Mesendoderm (in vitro differentiated cells): ENCODE measurements around the gene NTHL1.

Experiments used
- DNase-seq: peaks from one replicate; pipeline ENCODE4 v3.0.0; 2013
- H2AK5ac ChIP-seq: 2 replicates; pipeline ENCODE4 v1.6.1; 2013; ENCODE audit warnings: low read length, inconsistent platforms
- H2BK120ac ChIP-seq: 2 replicates; pipeline ENCODE4 v1.6.1; 2013; ENCODE audit warnings: low read depth, mild to moderate bottlenecking, low read length, moderate library complexity, mixed read lengths
- H2BK15ac ChIP-seq: replicated peaks from 2 replicates; pipeline ENCODE4 v1.6.1; 2013; ENCODE audit warnings: low read depth, mild to moderate bottlenecking, moderate library complexity
- H2BK5ac ChIP-seq: 2 replicates; pipeline ENCODE4 v1.6.1; 2013; ENCODE audit warnings: low read length, inconsistent platforms
- H3K18ac ChIP-seq: 2 replicates; pipeline ENCODE4 v1.6.1; 2013; ENCODE audit warnings: mild to moderate bottlenecking, low read length, mixed read lengths
- H3K23ac ChIP-seq: one replicate; pipeline ENCODE4 v1.6.1; 2013; ENCODE audit warnings: low read length
- H3K27ac ChIP-seq: 2 replicates; pipeline ENCODE4 v1.5.1; 2013; ENCODE audit warnings: low read depth, mild to moderate bottlenecking, inconsistent platforms, low read length, moderate library complexity
- H3K27me3 ChIP-seq: 2 replicates; pipeline ENCODE4 v1.6.1; 2013; ENCODE audit warnings: low read length, control low read depth, mild to moderate bottlenecking, inconsistent platforms; ENCODE audit not compliant: insufficient read depth, poor library complexity
- H3K36me3 ChIP-seq: 2 replicates; pipeline ENCODE4 v1.6.1; 2013; ENCODE audit warnings: low read length, inconsistent platforms; ENCODE audit not compliant: control insufficient read depth, insufficient read depth
- H3K4ac ChIP-seq: one replicate; pipeline ENCODE4 v1.6.1; 2013; ENCODE audit warnings: low read depth, mild to moderate bottlenecking, low read length, moderate library complexity
- H3K4me1 ChIP-seq: 2 replicates; pipeline ENCODE4 v1.6.1; 2013; ENCODE audit warnings: low read depth, low read length, inconsistent platforms; ENCODE audit not compliant: control insufficient read depth
- H3K4me2 ChIP-seq: 2 replicates; pipeline ENCODE4 v1.6.1; 2013; ENCODE audit warnings: low read length
- H3K4me3 ChIP-seq: 2 replicates; pipeline ENCODE4 v1.5.1; 2013; ENCODE audit warnings: mild to moderate bottlenecking, low read length
- H3K56ac ChIP-seq: one replicate; pipeline ENCODE4 v1.6.1; 2013; ENCODE audit warnings: low read length
- H3K79me1 ChIP-seq: 2 replicates; pipeline ENCODE4 v1.6.1; 2013; ENCODE audit warnings: low read length, inconsistent platforms
- H3K79me2 ChIP-seq: 2 replicates; pipeline ENCODE4 v1.6.1; 2013; ENCODE audit warnings: mild to moderate bottlenecking, low read length; ENCODE audit not compliant: control insufficient read depth, insufficient read depth
- H3K9ac ChIP-seq: 2 replicates; pipeline ENCODE4 v1.6.1; 2013; ENCODE audit warnings: low read length, inconsistent platforms
- H4K5ac ChIP-seq: one replicate; pipeline ENCODE4 v1.6.1; 2013; ENCODE audit warnings: low read length
- H4K8ac ChIP-seq: one replicate; pipeline ENCODE4 v1.6.1; 2013; ENCODE audit warnings: low read depth, mild to moderate bottlenecking, control low read depth, low read length, moderate library complexity
- WGBS: extraction: QIAGEN DNeasy Blood & Tissue Kit; methylation state at CpG from one replicate; pipeline ENCODE4 v1.1.7; 2013; ENCODE audit warnings: low lambda C conversion rate, missing lambda C conversion rate; ENCODE audit not compliant: insufficient coverage; ENCODE audit errors: extremely low coverage; 5-methylcytosine and 5-hydroxymethylcytosine counted together

NTHL1 gene

DNA sequence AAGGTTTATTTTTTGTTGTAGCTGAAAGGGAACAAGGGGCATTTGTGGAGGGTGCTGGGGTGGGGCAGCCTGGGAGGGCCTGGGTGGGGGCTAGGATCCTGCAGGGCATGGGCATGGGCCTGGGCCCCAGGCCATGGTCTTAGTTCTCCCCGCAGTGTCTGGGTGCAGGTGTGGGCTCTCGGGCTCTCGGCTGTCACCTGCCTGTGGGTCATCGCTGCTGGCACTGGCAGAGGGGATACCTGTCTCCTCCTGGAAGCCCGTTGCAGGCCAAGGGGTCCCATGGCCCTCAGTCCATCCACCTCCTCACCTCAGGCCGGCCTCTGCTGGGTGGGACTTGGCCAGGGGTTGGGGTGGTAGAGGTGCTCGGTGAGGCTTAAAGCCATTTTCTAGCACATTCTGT lies 30.5 kb upstream of the NTHL1 start:
- H3K36me3 ChIP-seq, result peaks cover 3% of the 10 kb centered on the region

DNA sequence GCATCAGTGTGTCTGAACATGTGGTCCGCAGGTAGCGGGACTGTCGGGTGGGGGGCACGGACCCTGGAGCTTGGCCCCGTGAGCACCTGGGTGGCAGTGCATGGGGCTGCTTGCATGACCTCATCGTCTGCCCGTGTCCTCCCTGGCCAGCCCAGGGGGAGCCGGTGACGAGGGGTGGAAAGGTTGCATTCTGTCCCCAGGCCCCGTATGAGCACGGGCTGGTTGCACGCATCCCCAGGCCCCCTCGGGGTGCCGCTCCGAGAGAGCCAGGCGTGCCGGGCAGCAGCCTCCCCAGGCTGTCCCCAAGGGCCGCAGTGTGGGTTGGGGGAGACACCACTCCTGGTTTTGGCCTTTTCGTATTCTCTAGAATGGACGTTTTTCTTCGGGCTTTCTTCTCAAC lies 30.1 kb upstream of the NTHL1 start:
- Histone ChIP-seq H4K5ac (no peak overlapping the region), H2BK5ac (no peak overlapping the region), H3K36me3 (peaks cover 3% of the 10 kb centered on the region), H3K4me2 (no peak overlapping the region), H3K23ac (no peak overlapping the region), H3K18ac (no peak overlapping the region), H2BK15ac (no peak overlapping the region), H3K4ac (no peak overlapping the region), H2AK5ac (no peak overlapping the region), H3K4me3 (no peak overlapping the region), H3K27ac (no peak overlapping the region), H3K79me1 (no peaks in the 10 kb centered on the region), H3K27me3 (no peaks in the 10 kb centered on the region), H2BK120ac (no peak overlapping the region), H4K8ac (no peak overlapping the region), H3K4me1 (no peaks in the 10 kb centered on the region), H3K56ac (no peak overlapping the region), H3K79me2 (no peaks in the 10 kb centered on the region), H3K9ac (no peak overlapping the region)
- no CpG with 5 or more reads among the region's 21 CpGs for WGBS
- no peak for DNase-seq

More for the DNA sequence above, 30.5 kb upstream of the NTHL1 start:
- H2AK5ac ChIP-seq, result no peak overlapping the region
- H3K18ac ChIP-seq, result no peak overlapping the region
- no peak overlapping the region for H2BK120ac ChIP-seq
- no peak overlapping the region for H2BK15ac ChIP-seq
- H3K27ac ChIP-seq, result no peak overlapping the region
- no peak overlapping the region for H3K4me3 ChIP-seq
- no peak overlapping the region for H3K56ac ChIP-seq
- no peak overlapping the region for H3K9ac ChIP-seq
- H4K5ac ChIP-seq, result no peak overlapping the region
- H4K8ac ChIP-seq, result no peak overlapping the region
- no peak for DNase-seq
- H3K4ac ChIP-seq, result no peak overlapping the region
- no peaks in the 10 kb centered on the region for H3K27me3 ChIP-seq
- no peaks in the 10 kb centered on the region for H3K79me2 ChIP-seq
- H3K23ac ChIP-seq, result no peak overlapping the region
- no peaks in the 10 kb centered on the region for H3K4me1 ChIP-seq
- WGBS, result no CpG with 5 or more reads among the region's 7 CpGs
- no peaks in the 10 kb centered on the region for H3K79me1 ChIP-seq
- H3K4me2 ChIP-seq, result no peak overlapping the region
- no peak overlapping the region for H2BK5ac ChIP-seq

DNA sequence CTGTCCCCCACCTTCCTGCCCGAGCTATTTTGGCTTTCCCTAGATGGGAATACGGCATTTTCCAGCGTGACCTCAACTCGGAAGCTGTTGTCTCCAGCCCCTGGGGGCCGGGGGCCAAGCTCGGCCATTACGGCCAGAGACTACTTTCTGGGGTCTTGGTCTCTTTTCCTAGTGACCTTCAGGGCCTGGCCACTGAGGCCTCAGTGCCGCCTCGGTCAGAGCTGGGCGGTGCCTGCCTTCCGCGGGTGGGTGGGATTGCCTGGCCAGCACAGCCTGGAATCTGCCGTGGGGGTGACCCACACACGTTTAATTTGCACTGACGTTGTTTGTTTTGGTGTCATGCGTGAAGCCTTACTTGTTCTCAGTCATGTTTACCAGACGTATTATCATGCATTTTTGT lies 29.4 kb upstream of the NTHL1 start:
- H3K79me2 ChIP-seq, result no peaks in the 10 kb centered on the region
- H3K18ac ChIP-seq, result no peak overlapping the region
- no peak overlapping the region for H3K9ac ChIP-seq
- no peak overlapping the region for H3K56ac ChIP-seq
- no peak overlapping the region for H3K23ac ChIP-seq
- no peak overlapping the region for H3K27ac ChIP-seq
- no peak overlapping the region for H3K4me3 ChIP-seq
- no peaks in the 10 kb centered on the region for H3K79me1 ChIP-seq
- no CpG with 5 or more reads among the region's 17 CpGs for WGBS
- no peak overlapping the region for H2BK120ac ChIP-seq
- H2AK5ac ChIP-seq, result no peak overlapping the region
- H3K27me3 ChIP-seq, result no peaks in the 10 kb centered on the region
- H3K4me1 ChIP-seq, result no peaks in the 10 kb centered on the region
- H4K8ac ChIP-seq, result no peak overlapping the region
- H3K36me3 ChIP-seq, result peaks cover 3% of the 10 kb centered on the region
- no peak overlapping the region for H3K4ac ChIP-seq
- H2BK5ac ChIP-seq, result no peak overlapping the region
- H4K5ac ChIP-seq, result no peak overlapping the region
- no peak for DNase-seq
- H3K4me2 ChIP-seq, result no peak overlapping the region
- H2BK15ac ChIP-seq, result no peak overlapping the region

DNA sequence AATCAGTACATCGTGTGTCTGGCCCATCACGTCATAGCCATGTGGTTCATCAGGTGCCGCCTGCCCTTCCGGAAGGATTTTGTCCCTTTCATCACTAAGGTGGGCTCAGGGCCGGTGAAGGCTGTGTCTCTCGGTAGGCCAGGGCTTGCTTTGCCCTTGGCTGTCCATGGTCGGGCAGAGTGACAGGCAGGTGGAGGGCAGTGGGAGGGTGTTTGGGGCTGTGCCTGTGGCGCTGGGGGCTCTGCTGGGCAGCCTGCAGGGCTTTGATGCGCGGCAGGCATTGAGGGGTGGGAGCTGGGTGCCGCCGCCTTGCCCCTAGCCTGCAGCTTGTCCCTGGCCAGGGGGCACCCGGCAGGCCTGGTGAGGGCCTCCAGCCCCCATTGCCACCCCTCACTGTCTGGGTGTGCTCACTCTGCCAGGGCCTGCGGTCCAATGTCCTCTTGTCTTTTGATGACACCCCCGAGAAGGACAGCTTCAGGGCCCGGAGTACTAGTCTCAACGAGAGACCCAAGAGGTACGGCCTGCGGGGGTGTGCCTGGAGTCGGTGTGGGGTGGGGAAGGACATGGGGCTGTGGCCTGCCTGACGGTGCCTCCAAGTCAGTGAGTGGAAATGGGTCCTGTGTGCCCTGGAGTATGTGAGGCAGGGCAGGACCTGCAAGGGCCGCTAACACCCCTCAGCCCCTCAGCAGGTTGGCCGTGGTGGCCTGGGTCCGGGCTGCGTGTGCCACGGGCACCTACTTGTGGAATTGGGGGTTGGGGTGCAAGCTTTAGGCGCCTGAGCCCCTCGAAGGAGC lies 28.6 kb upstream of the NTHL1 start:
- no peak overlapping the region for H4K8ac ChIP-seq
- H3K27me3 ChIP-seq, result no peaks in the 10 kb centered on the region
- no peaks in the 10 kb centered on the region for H3K79me1 ChIP-seq
- H4K5ac ChIP-seq, result no peak overlapping the region
- H2BK5ac ChIP-seq, result no peak overlapping the region
- no peak overlapping the region for H3K4ac ChIP-seq
- H3K23ac ChIP-seq, result no peak overlapping the region
- no peak overlapping the region for H3K4me2 ChIP-seq
- no peak overlapping the region for H3K27ac ChIP-seq
- H3K56ac ChIP-seq, result no peak overlapping the region
- H2BK15ac ChIP-seq, result no peak overlapping the region
- H3K79me2 ChIP-seq, result no peaks in the 10 kb centered on the region
- no peak for DNase-seq
- H2AK5ac ChIP-seq, result no peak overlapping the region
- no peak overlapping the region for H3K18ac ChIP-seq
- no peak overlapping the region for H3K9ac ChIP-seq
- no peak overlapping the region for H2BK120ac ChIP-seq
- H3K4me1 ChIP-seq, result no peaks in the 10 kb centered on the region
- peaks cover 3% of the 10 kb centered on the region for H3K36me3 ChIP-seq
- WGBS, result no CpG with 5 or more reads among the region's 28 CpGs
- H3K4me3 ChIP-seq, result no peak overlapping the region

DNA sequence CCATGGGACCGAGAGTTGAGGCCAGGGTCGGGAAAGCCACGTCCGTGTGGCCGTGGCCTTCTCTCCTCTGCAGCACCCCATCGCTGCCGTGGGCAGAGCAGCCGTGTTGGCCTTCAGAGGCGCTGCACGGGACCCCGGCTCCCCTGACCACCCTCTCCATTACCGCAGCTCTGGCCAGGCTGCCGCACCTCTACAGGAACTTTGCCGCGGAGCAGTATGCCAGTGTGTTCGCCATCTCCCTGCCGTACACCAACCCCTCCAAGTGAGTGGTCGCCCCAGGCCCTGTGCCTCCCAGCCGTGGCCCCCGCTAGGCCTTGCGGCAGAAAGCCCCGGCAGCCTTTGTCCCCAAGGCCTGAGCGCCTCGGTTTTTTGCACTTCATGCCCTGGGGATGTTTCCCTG lies 28.0 kb upstream of the NTHL1 start:
- H3K27ac ChIP-seq, result no peak overlapping the region
- no peak overlapping the region for H4K8ac ChIP-seq
- no peaks in the 10 kb centered on the region for H3K79me1 ChIP-seq
- H3K18ac ChIP-seq, result no peak overlapping the region
- H3K56ac ChIP-seq, result no peak overlapping the region
- H3K27me3 ChIP-seq, result no peaks in the 10 kb centered on the region
- H3K4me1 ChIP-seq, result no peaks in the 10 kb centered on the region
- no CpG with 5 or more reads among the region's 24 CpGs for WGBS
- H3K23ac ChIP-seq, result no peak overlapping the region
- no peak overlapping the region for H2AK5ac ChIP-seq
- no peak overlapping the region for H2BK5ac ChIP-seq
- H2BK120ac ChIP-seq, result no peak overlapping the region
- H2BK15ac ChIP-seq, result no peak overlapping the region
- H3K9ac ChIP-seq, result no peak overlapping the region
- DNase-seq, result no peak
- H3K4ac ChIP-seq, result no peak overlapping the region
- no peak overlapping the region for H3K4me2 ChIP-seq
- H4K5ac ChIP-seq, result no peak overlapping the region
- no peak overlapping the region for H3K4me3 ChIP-seq
- H3K79me2 ChIP-seq, result no peaks in the 10 kb centered on the region
- H3K36me3 ChIP-seq, result peaks cover 3% of the 10 kb centered on the region

DNA sequence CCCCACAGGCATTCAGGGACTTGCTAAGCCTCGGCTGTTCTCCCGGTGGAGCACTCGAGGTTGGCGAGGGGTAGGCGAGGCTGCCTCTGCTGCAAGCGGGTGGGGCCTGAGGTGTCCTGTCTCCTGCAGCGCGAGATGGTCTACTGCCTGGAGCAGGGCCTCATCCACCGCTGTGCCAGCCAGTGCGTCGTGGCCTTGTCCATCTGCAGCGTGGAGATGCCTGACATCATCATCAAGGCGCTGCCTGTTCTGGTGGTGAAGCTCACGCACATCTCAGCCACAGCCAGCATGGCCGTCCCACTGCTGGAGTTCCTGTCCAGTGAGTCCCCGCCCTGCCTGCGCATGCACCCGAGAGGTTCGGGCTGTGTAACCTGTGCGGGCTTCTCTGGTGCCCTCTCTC lies 26.4 kb upstream of the NTHL1 start:
- Histone ChIP-seq H2BK120ac (no peak overlapping the region), H3K4ac (no peak overlapping the region), H3K18ac (no peak overlapping the region), H4K8ac (no peak overlapping the region), H3K36me3 (peaks cover 1% of the 10 kb centered on the region), H3K4me1 (no peaks in the 10 kb centered on the region), H2BK5ac (no peak overlapping the region), H3K4me3 (no peak overlapping the region), H2AK5ac (no peak overlapping the region), H3K56ac (no peak overlapping the region), H3K79me2 (no peaks in the 10 kb centered on the region), H3K23ac (no peak overlapping the region), H3K4me2 (no peak overlapping the region), H3K27ac (no peak overlapping the region), H4K5ac (no peak overlapping the region), H2BK15ac (no peak overlapping the region), H3K9ac (no peak overlapping the region), H3K27me3 (no peaks in the 10 kb centered on the region), H3K79me1 (no peaks in the 10 kb centered on the region)
- DNase-seq, result no peak
- WGBS, result no CpG with 5 or more reads among the region's 20 CpGs
